Fibroblast of mammary gland (primary cell): ENCODE data around the gene PRKG1.
"Not testable (repeated sequence)": the region's sequence is repeated elsewhere in the genome, so short reads cannot be mapped to it uniquely, and the experiment has no call there.

Experiments
- DNase-seq: peaks from one replicate; pipeline ENCODE4 v3.0.0-alpha.2; 2010; ENCODE audit warnings: low read depth
- H3K4me3 ChIP-seq: 2 replicates; pipeline ENCODE4 v1.5.1; 2011; ENCODE audit warnings: low read depth, mild to moderate bottlenecking, low read length, moderate library complexity; ENCODE audit not compliant: control insufficient read depth
- TF ChIP-seq, protein P1 (sequence below): conservative IDR thresholded peaks from 2 replicates; pipeline ENCODE4 v1.5.1; 2011; ENCODE audit warnings: low read depth, low read length, inconsistent platforms; ENCODE audit not compliant: control insufficient read depth, insufficient read depth

PRKG1 gene

DNA sequence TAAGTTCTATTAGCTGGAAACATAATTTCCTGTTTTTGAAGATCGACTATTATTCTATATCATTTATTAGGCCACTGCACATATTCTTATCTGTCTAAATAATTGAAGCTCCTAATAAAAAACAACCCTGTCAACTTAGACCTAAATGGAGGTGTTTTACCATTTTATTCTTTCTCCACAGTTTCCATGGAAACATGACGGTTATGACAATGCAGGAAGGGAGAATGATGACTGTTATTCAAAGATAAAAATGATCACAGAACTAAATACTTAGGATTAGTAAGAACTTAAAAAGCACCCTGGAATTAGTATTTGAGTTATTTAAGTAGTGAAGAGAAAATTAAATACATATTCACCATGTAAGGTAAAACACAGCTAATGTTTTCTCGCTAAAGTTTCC, 1119.9 kb downstream of the PRKG1 start:
- TF ChIP-seq, protein P1, sequence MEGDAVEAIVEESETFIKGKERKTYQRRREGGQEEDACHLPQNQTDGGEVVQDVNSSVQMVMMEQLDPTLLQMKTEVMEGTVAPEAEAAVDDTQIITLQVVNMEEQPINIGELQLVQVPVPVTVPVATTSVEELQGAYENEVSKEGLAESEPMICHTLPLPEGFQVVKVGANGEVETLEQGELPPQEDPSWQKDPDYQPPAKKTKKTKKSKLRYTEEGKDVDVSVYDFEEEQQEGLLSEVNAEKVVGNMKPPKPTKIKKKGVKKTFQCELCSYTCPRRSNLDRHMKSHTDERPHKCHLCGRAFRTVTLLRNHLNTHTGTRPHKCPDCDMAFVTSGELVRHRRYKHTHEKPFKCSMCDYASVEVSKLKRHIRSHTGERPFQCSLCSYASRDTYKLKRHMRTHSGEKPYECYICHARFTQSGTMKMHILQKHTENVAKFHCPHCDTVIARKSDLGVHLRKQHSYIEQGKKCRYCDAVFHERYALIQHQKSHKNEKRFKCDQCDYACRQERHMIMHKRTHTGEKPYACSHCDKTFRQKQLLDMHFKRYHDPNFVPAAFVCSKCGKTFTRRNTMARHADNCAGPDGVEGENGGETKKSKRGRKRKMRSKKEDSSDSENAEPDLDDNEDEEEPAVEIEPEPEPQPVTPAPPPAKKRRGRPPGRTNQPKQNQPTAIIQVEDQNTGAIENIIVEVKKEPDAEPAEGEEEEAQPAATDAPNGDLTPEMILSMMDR, result no peak
- H3K4me3 ChIP-seq, result no peak overlapping the region
- DNase-seq, result no peak

DNA sequence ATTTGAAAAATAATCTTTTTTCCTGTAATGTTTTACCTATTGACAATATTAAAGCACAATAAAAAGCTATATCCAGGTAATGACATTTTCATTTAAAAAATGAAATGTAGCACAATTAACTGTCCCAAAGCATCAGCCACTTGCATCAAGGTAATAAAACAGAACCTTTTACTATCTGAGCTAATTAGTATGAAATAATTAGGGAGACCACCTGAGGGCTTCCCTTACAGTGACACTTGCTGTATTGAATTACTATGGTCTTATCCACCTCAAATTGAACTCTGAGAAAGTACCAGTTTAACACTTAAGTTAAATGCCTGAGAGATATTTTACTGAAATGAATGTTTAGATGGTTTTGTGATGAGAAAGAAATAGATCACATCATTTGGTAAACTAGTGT, 1120.4 kb downstream of the PRKG1 start:
- no peak for DNase-seq
- TF ChIP-seq, protein P1, result no peak
- H3K4me3 ChIP-seq, result no peak overlapping the region

DNA sequence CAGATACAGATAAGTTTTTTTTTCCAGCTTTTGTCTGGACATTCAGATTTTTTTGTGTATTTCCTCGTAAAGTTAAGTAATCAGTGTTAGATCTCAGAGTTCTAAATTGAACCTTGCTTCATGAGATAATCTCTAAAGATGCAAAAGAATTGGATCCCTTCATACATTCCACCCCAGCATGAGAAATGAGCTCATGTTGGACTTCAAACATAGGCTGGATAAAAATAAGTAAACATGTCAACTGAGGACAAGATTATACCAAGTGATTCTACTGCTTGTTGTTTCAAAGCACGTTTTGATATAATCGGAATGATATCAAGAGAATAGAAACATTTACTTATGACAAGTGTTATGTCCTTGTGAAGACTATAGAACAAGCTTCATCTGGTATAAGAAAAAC, 1122.8 kb downstream of the PRKG1 start:
- no peak overlapping the region for H3K4me3 ChIP-seq
- DNase-seq, result no peak
- TF ChIP-seq, protein P1, result no peak

- no peak for DNase-seq
- TF ChIP-seq, protein P1, result no peak
- H3K4me3 ChIP-seq, result no peak overlapping the region
Observed at GRCh38 chr10:52198540-52198939, 1124.3 kb downstream of the PRKG1 start.

DNA sequence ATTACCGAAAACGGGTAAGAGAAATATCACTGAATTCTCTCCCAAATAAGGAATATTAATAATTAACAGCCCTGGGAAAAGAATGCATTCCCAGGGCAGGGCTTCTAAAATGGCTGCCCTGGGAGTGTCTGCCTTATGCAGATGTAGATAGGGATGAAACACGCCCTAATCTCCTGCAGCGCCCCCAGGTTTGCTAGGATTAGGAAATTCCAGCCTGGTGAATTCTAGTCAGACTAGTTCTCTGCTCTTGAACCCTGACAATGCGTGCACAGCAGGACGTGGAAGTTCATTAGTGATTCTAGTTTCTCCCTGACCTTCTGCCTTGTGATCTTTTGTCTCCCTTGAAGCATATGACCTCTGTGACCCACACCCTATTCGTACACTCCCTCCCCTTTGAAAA, 1130.6 kb downstream of the PRKG1 start:
- DNase-seq, H3K4me3 ChIP-seq: not testable (repeated sequence)

DNA sequence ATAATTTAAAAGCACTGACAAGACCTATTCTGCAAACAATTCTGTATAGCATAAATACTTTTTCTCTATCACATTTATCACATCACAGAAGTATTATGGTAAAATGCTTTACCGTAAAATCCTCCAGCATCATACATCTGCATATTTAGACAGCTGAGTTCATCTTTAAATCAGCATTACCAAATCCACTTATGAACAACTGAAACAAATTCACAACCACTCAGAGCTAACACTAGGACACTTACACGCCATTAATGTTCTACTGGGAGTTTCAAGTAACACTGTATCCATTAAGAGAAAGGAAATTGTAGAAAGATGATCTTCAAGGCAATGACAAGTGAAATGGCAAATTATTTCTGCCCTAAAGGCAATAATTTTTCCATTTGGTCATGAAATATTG, 1134.1 kb downstream of the PRKG1 start:
- no peak overlapping the region for H3K4me3 ChIP-seq
- no peak for DNase-seq
- TF ChIP-seq, protein P1, result no peak

DNA sequence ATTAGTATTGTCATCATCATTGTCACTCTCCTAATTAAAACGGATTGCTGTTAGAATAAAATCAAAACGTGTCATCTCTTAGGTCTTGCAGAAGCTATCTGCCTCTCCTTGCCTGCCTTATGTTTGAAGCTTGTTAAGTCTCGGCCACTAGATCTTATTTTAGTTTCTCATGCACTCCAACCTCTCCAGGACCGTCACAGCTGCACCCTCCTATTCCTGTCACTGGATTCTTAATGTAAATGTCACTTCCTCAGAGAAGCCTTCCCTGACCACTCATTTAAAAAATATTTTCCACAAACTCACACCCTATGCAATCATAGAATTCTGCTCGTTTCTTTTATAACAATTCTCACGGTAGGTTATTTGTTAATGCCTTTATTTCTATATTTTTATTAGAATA, 1135.9 kb downstream of the PRKG1 start:
- no peak for DNase-seq
- no peak overlapping the region for H3K4me3 ChIP-seq
- TF ChIP-seq, protein P1, result no peak
